ENCODE results near the gene METTL22.

METTL22 gene

DNA sequence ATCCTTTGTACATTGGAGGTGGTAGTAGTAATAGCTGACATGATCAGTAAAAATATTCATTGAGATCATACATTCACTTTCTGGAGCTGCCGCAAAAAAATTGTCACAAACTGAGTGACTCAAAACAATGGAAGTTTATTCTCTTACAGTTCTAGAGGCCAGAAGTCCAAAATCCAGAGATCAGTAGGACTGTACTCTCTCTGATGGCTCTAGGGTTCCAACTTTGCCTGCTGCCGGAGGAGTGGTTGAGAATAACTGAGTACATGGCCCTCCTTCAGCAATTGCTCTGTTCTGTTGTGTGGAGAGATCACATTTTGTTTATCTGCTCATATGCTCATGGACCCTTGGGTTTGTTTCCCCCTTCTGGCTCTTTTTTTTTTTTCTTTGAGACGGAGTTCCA is 76.5 kb downstream of the METTL22 start:
- no peak for DNase-seq
